ENCODE measurements around the gene PIP4K2A. TPM values are rescaled to one million over a fixed set of nuclear protein-coding genes. Genes with fewer than 3 reads are reported as not detected.

Gene PIP4K2A
- total and polyA plus RNA-seq, 10 donors: 30.1 to 168 (median 101) TPM

DNA sequence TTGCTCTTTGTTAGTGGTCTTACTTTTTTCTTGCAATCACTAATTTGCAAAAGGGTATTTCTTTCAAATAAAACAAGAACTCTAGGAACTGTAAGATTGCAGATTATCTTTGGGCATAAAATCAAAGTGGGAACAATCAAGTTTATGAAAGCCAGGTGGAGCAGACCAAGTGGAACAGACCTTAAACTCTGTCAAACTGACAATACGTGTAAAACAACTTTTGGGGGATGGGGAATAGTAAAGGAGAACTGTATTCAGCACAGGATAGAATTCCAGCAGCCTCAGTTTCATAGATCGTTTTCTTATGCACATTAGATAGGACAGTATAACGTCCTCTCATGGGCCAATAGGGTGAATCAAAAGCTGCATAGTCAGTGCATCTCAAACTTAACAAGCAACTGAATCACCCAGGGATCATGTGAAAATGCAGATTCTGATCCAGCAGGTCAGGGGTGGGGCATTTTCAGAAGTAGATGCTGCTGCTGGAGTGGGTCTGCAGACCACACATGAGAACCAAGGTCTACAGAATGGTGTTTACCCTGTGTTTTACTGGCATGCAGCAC lies 120.7 kb downstream of the PIP4K2A start:
- no peak for TF ChIP-seq POLR2AphosphoS5 (IDR thresholded peaks at IDR 0.05)
- no peak for TF ChIP-seq POLR2A (IDR thresholded peaks at IDR 0.05)
- TF ChIP-seq, protein P1, sequence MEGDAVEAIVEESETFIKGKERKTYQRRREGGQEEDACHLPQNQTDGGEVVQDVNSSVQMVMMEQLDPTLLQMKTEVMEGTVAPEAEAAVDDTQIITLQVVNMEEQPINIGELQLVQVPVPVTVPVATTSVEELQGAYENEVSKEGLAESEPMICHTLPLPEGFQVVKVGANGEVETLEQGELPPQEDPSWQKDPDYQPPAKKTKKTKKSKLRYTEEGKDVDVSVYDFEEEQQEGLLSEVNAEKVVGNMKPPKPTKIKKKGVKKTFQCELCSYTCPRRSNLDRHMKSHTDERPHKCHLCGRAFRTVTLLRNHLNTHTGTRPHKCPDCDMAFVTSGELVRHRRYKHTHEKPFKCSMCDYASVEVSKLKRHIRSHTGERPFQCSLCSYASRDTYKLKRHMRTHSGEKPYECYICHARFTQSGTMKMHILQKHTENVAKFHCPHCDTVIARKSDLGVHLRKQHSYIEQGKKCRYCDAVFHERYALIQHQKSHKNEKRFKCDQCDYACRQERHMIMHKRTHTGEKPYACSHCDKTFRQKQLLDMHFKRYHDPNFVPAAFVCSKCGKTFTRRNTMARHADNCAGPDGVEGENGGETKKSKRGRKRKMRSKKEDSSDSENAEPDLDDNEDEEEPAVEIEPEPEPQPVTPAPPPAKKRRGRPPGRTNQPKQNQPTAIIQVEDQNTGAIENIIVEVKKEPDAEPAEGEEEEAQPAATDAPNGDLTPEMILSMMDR (IDR thresholded peaks at IDR 0.05 in 8 of 11, conservative IDR thresholded peaks at IDR 0.05 in 3 of 11): no peak
- DNase-seq: no peak
- WGBS, 5 donors: 73 to 87% (median 84%) methylated on average over 3 of the region's 3 CpGs

DNA sequence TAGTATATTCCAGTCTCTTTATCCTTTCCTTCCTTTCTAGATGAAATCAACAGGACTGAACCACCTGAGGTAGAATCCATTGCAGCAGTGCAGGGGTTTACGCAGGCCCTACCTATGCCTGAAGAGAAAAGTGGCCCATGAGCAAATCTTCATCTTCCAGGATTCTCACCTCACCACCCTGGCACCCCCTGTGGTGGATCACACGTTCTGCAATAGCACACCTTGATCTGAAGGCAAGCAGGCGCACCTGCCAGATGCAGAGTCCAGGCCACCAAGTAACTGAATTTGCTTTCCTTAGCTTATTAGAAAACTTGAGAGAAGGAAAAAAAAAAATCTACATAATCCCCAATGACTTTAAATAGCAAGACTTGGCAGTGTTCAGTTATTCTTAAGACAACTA lies 121.4 kb downstream of the PIP4K2A start:
- peak overlapping the region in 2 of 8 donors; percentile 10 to 23 for H3K27ac ChIP-seq
- H3K36me3 ChIP-seq: peaks cover 0 to 87% (median 29%) of the 10 kb centered on the region in 6 donors
- no peaks in the 10 kb centered on the region for H3K27me3 ChIP-seq (replicated peaks in 1 of 7)
- no peak overlapping the region for H3K4me3 ChIP-seq
- DNase-seq: no peak
- 91 to 96% (median 94%) methylated on average over 3 of the region's 3 CpGs for WGBS, 5 donors
- intact Hi-C loops (cut with DNase I; ENCODE audit: low total_unique reads): no loop called here
- TF ChIP-seq POLR2AphosphoS5 (IDR thresholded peaks at IDR 0.05) (no peak), POLR2A (IDR thresholded peaks at IDR 0.05) (no peak)
- TF ChIP-seq, protein P1 (IDR thresholded peaks at IDR 0.05 in 8 of 11, conservative IDR thresholded peaks at IDR 0.05 in 3 of 11): no peak
- no peaks in the 10 kb centered on the region for H3K9me3 ChIP-seq
- peaks cover 10 to 65% (median 45%) of the 10 kb centered on the region in 6 donors for H3K4me1 ChIP-seq

More for the DNA sequence above, 120.7 kb downstream of the PIP4K2A start:
- no peaks in the 10 kb centered on the region for H3K27me3 ChIP-seq (replicated peaks in 1 of 7)
- peaks cover 0 to 83% (median 25%) of the 10 kb centered on the region in 6 donors for H3K36me3 ChIP-seq
- peaks cover 17 to 72% (median 51%) of the 10 kb centered on the region in 6 donors for H3K4me1 ChIP-seq
- intact Hi-C loops (cut with DNase I; ENCODE audit: low total_unique reads): no loop called here
- H3K27ac ChIP-seq: peak overlapping the region in 1 of 8 donors; percentile 23
- H3K4me3 ChIP-seq: no peak overlapping the region
- no peaks in the 10 kb centered on the region for H3K9me3 ChIP-seq

DNA sequence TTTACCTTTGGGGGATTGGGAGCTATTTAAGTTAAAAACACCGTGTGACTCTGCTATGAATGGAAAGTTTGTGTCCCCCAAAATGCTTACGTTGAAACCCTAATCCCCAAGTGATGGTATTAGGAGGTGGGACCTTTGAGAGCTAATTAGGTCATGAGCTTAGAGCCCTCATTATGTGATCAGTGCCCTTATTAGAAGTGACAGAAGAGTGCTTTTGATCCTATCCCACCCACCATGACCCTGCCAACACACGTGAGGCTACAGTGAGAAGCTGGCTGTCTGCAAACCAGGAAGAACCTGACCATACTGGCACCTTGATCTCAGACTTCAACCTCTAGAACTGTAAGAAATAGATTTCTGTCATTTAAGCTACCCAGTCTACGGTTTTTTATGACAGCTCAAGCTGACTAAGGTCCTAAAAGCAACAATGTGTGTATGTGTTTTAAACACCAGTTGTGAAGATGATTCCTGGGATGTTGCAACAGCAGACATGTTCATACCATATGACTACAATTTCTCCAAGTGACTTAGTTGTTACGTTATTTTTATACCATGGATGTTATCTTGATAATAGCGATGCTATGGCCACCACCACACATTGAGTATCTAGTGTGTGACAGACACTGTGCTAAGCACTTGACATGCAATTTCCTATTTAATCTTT lies 124.4 kb downstream of the PIP4K2A start:
- H3K4me1 ChIP-seq: peaks cover 0 to 59% (median 23%) of the 10 kb centered on the region in 6 donors
- TF ChIP-seq, protein P1 (IDR thresholded peaks at IDR 0.05 in 8 of 11, conservative IDR thresholded peaks at IDR 0.05 in 3 of 11): no peak
- no peak for TF ChIP-seq POLR2AphosphoS5 (IDR thresholded peaks at IDR 0.05)
- no peak for TF ChIP-seq POLR2A (IDR thresholded peaks at IDR 0.05)
- intact Hi-C loops (cut with DNase I; ENCODE audit: low total_unique reads): no loop called here
- peaks cover 0 to 87% (median 35%) of the 10 kb centered on the region in 6 donors for H3K36me3 ChIP-seq
- 75 to 90% (median 87%) methylated on average over 6 of the region's 6 CpGs for WGBS, 5 donors
- no peak for DNase-seq
- no peaks in the 10 kb centered on the region for H3K9me3 ChIP-seq
- H3K27ac ChIP-seq: peak overlapping the region in 1 of 8 donors; percentile 1
- no peak overlapping the region for H3K4me3 ChIP-seq
- H3K27me3 ChIP-seq (replicated peaks in 1 of 7): no peaks in the 10 kb centered on the region

DNA sequence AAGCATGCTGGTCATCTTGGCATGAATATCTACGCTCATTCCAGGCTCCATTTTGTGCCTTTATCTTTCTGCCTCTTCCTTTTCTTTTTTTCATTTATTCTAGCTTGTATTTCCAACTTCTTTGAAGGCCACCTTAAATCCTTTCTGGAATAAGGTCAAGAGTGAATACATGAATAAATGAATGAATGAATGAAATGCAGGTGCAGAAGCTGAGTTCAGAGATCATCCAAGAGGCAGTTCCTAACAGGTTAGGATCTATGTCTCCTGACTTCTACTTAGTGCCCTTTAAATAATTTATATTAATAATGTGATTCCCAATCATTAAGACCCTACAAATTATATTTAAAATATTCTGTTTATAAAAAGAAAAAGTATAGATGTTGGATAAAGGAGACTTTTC lies 125.9 kb downstream of the PIP4K2A start:
- H3K27me3 ChIP-seq (replicated peaks in 1 of 7): no peaks in the 10 kb centered on the region
- intact Hi-C loops (cut with DNase I; ENCODE audit: low total_unique reads): no loop called here
- TF ChIP-seq POLR2A (IDR thresholded peaks at IDR 0.05): no peak
- no peak for TF ChIP-seq POLR2AphosphoS5 (IDR thresholded peaks at IDR 0.05)
- TF ChIP-seq, protein P1 (IDR thresholded peaks at IDR 0.05 in 8 of 11, conservative IDR thresholded peaks at IDR 0.05 in 3 of 11): no peak
- no peaks in the 10 kb centered on the region for H3K9me3 ChIP-seq
- H3K27ac ChIP-seq: no peak overlapping the region
- H3K36me3 ChIP-seq: peaks cover 0 to 93% (median 35%) of the 10 kb centered on the region in 6 donors
- WGBS, 5 donors: 96 to 100% (median 100%) methylated on average over 1 of the region's 1 CpG
- peaks cover 0 to 49% (median 14%) of the 10 kb centered on the region in 6 donors for H3K4me1 ChIP-seq
- DNase-seq: no peak
- H3K4me3 ChIP-seq: no peak overlapping the region

Data from spleen (tissue), 11 donors.